ENCODE results near the gene WFDC10B. TPM values are rescaled to one million over a fixed set of nuclear protein-coding genes. Genes with fewer than 3 reads are reported as not detected.

Gene WFDC10B
- total RNA-seq = not detected in 2 replicates

GRCh38 chr20:45704969-45705637, at the start of gene WFDC10B:
TSS of gene WFDC10B (minus strand) at chr20:45705019. CDS start at chr20:45685992, 19,027 bp downstream.

GRCh38 chr20:45722047-45722446, 17.2 kb upstream of the WFDC10B start, which contains the start of gene SPINT4:
TSS of gene SPINT4 (plus strand) at chr20:45722347. CDS start at chr20:45722368, 21 bp downstream.

GRCh38 chr20:45701873-45702272, 2.9 kb downstream of the WFDC10B start, which contains the start of gene WFDC13:
TSS of gene WFDC13 (plus strand) at chr20:45702038. CDS start at chr20:45702124, 86 bp downstream.

GRCh38 chr20:45670139-45670538, 34.7 kb downstream of the WFDC10B start, which contains the start of gene WFDC11:
TSS of gene WFDC11 (minus strand) at chr20:45670239. CDS start at chr20:45650600, 19,639 bp downstream.

Other genes starting within 250 kb of the WFDC10B start
- gene WFDC2, start 235.3 kb downstream of the WFDC10B start, total RNA-seq = not detected in 2 replicates
- not detected in 2 replicates for gene SPINT3, start 189.4 kb downstream of the WFDC10B start, total RNA-seq
- gene WFDC6, start 165.5 kb downstream of the WFDC10B start, total RNA-seq = not detected in 2 replicates
- gene EPPIN, start 157.6 kb downstream of the WFDC10B start, total RNA-seq = not detected in 2 replicates
- gene WFDC8, start 125.7 kb downstream of the WFDC10B start, total RNA-seq = not detected in 2 replicates
- gene WFDC10A, start 75.3 kb downstream of the WFDC10B start, total RNA-seq = not detected in 2 replicates
- gene WFDC9, start 73.7 kb downstream of the WFDC10B start, total RNA-seq = not detected in 2 replicates
- not detected in 2 replicates for gene WFDC11, start 34.8 kb downstream of the WFDC10B start, total RNA-seq
- gene WFDC13, start 3.0 kb downstream of the WFDC10B start, total RNA-seq = not detected in 2 replicates
- gene SPINT4, start 17.3 kb upstream of the WFDC10B start, total RNA-seq = not detected in 2 replicates
- gene WFDC3, start 86.9 kb upstream of the WFDC10B start, total RNA-seq = 0.19 and 0.56 TPM in 2 replicates
- gene DNTTIP1, start 86.9 kb upstream of the WFDC10B start, total RNA-seq = 8.7 and 25.9 TPM in 2 replicates
- gene UBE2C, start 107.6 kb upstream of the WFDC10B start, total RNA-seq = 7.9 and 46.4 TPM in 2 replicates
- gene TNNC2, start 122.3 kb upstream of the WFDC10B start, total RNA-seq = 0.56 TPM in 1 of 2 replicates, not detected in the other
- gene SNX21, start 128.8 kb upstream of the WFDC10B start, total RNA-seq = 33.4 and 44.0 TPM in 2 replicates
- 33.4 and 35.5 TPM in 2 replicates for gene ACOT8, start 152.4 kb upstream of the WFDC10B start, total RNA-seq
- gene ZSWIM3, start 152.6 kb upstream of the WFDC10B start, total RNA-seq = 3.7 and 5.4 TPM in 2 replicates
- 3.4 and 4.4 TPM in 2 replicates for gene ZSWIM1, start 176.2 kb upstream of the WFDC10B start, total RNA-seq
- gene SPATA25, start 182.6 kb upstream of the WFDC10B start, total RNA-seq = 0.19 and 0.28 TPM in 2 replicates
- gene NEURL2, start 186.2 kb upstream of the WFDC10B start, total RNA-seq = 1.5 and 5.1 TPM in 2 replicates
- gene CTSA, start 186.3 kb upstream of the WFDC10B start, total RNA-seq = 27.8 and 68.8 TPM in 2 replicates
- gene PLTP, start 207.1 kb upstream of the WFDC10B start, total RNA-seq = 4.0 and 23.4 TPM in 2 replicates
- gene PCIF1, start 229.7 kb upstream of the WFDC10B start, total RNA-seq = 5.9 and 6.7 TPM in 2 replicates

Measured in regular cardiac myocyte (primary cell).